Muscle of leg (tissue), 11 donors: ENCODE data around the gene RCSD1. TPM values are rescaled to one million over a fixed set of nuclear protein-coding genes. Genes with fewer than 3 reads are reported as not detected.
A peak's percentile ranks its signal among the peaks of the same experiment; 100 is the strongest.

ENCODE experiments used
- DNase-seq: peaks from one replicate; pipeline ENCODE4 v3.0.0; 2013
- H3K27ac ChIP-seq: one replicate; pipeline ENCODE4 v1.5.1; 2013; ENCODE audit warnings: mild to moderate bottlenecking, low read length, control low read depth
- H3K27me3 ChIP-seq: one replicate; pipeline ENCODE4 v1.6.1; 2013; ENCODE audit warnings: low read length; ENCODE audit not compliant: control insufficient read depth, insufficient read depth
- H3K36me3 ChIP-seq: one replicate; pipeline ENCODE4 v1.6.1; 2013; ENCODE audit warnings: low read length; ENCODE audit not compliant: control insufficient read depth, insufficient read depth
- H3K4me1 ChIP-seq: one replicate; pipeline ENCODE4 v1.6.1; 2013; ENCODE audit warnings: low read length; ENCODE audit not compliant: control insufficient read depth, insufficient read depth
- H3K4me3 ChIP-seq: one replicate; pipeline ENCODE4 v1.5.1; 2013; ENCODE audit warnings: low read length, control low read depth
- H3K9me3 ChIP-seq: replicated peaks from 2 replicates; pipeline ENCODE4 v1.6.1; 2013; ENCODE audit warnings: low read depth, low read length; ENCODE audit not compliant: control insufficient read depth
- WGBS: methylation state at CpG from one replicate; pipeline ENCODE4 v1.1.5; 2013; ENCODE audit warnings: missing lambda C conversion rate; ENCODE audit not compliant: insufficient coverage; 5-methylcytosine and 5-hydroxymethylcytosine counted together
- polyA plus RNA-seq, 8 donors: library from polyadenylated mRNA; unstranded; fragments of 120-200 nt; gene quantifications; one replicate each; pipeline versions ENCODE4 v1.2.1 to v1.2.3, GENCODE V29; 2013; ENCODE audit warnings: inconsistent platforms in 1 of 8, low replicate concordance in 1 of 8; ENCODE audit not compliant: insufficient read length in 8 of 8, insufficient read depth in 1 of 8
- total RNA-seq: library from RNA; stranded (reverse); fragments of 120-200 nt; gene quantifications from one replicate; pipeline ENCODE4 v1.2.4, GENCODE V29; 2013

Gene RCSD1
- total and polyA plus RNA-seq, 9 donors, result 31.4 to 60.6 (median 40.8) TPM

- WGBS, result 59% methylated on average over 9 of the region's 16 CpGs
- Histone ChIP-seq H3K9me3 (no peaks in the 10 kb centered on the region), H3K4me3 (no peak overlapping the region), H3K4me1 (peaks cover 58% of the 10 kb centered on the region), H3K27me3 (no peaks in the 10 kb centered on the region), H3K27ac (peak overlapping the region; percentile 15), H3K36me3 (peaks cover 3% of the 10 kb centered on the region)
- no peak for DNase-seq
Measured at GRCh38 chr1:167650269-167651160, 20.5 kb downstream of the RCSD1 start.

DNA sequence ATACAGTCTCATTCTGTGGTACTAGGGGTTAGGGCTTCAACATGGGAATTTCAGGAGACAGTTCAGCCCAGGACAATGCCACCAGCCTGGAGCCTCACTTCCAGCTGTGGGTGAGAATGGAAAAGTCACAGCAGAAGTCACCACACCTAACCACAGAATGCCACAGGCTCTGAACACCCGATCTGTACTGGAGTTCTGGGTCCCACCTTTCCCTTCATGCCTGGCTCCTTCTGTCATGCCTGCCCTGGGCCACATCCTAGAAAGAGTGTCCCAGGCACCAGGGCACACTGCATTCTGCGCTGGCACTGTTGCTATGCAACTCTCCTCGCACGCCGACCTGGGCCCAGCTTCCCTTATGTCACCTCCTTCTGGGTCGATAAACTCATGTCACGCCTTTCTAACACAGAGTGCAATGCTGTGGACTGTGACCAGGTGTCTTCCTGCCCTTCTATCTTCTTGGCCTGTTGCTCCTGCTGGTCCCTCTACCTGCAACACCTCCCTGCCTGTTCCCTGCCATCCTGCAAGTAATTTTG, 21.2 kb downstream of the RCSD1 start:
- Histone ChIP-seq H3K27me3 (no peaks in the 10 kb centered on the region), H3K9me3 (no peaks in the 10 kb centered on the region), H3K4me1 (peaks cover 56% of the 10 kb centered on the region), H3K27ac (no peak overlapping the region), H3K4me3 (no peak overlapping the region), H3K36me3 (peaks cover 3% of the 10 kb centered on the region)
- 87% methylated on average over 7 of the region's 7 CpGs for WGBS
- DNase-seq, result no peak

DNA sequence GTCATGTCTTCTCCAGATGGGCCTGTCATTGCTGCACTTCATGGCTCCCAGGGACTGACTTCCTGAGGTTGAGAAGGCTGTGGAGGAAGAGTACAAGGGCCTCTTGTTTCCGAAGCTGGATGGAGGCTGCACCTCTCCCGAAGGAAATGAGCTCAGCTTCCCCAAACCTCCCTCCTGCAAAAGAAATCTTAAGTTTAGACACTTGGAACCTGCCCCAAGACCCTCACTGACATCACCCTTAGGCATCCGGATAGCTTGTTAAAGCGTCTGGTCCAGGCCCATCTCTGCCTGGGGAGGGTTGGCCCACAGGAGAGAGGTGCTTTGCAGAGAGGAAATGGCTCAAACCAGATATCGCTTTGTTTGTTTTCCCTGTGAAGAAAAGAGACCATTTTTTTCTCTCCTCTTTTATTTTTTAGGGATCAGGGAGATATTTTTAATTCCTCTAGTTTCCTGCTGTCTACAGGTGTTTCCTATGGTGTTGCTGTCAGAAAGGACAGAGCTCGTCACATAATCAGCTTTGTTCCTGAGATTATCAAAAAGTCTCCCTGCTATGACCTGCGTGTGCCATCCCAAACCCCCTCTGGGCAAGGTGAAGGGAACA, 25.0 kb downstream of the RCSD1 start:
- Histone ChIP-seq H3K27me3 (no peaks in the 10 kb centered on the region), H3K4me1 (peaks cover 61% of the 10 kb centered on the region), H3K9me3 (no peaks in the 10 kb centered on the region), H3K27ac (peak overlapping the region; percentile 76), H3K4me3 (no peak overlapping the region), H3K36me3 (peaks cover 3% of the 10 kb centered on the region)
- DNase-seq, result peak; percentile 54
- 67% methylated on average over 1 of the region's 7 CpGs for WGBS

GRCh38 chr1:167656657-167657056, 26.6 kb downstream of the RCSD1 start:
- H3K36me3 ChIP-seq, result peaks cover 3% of the 10 kb centered on the region
- H3K27ac ChIP-seq, result no peak overlapping the region

DNA sequence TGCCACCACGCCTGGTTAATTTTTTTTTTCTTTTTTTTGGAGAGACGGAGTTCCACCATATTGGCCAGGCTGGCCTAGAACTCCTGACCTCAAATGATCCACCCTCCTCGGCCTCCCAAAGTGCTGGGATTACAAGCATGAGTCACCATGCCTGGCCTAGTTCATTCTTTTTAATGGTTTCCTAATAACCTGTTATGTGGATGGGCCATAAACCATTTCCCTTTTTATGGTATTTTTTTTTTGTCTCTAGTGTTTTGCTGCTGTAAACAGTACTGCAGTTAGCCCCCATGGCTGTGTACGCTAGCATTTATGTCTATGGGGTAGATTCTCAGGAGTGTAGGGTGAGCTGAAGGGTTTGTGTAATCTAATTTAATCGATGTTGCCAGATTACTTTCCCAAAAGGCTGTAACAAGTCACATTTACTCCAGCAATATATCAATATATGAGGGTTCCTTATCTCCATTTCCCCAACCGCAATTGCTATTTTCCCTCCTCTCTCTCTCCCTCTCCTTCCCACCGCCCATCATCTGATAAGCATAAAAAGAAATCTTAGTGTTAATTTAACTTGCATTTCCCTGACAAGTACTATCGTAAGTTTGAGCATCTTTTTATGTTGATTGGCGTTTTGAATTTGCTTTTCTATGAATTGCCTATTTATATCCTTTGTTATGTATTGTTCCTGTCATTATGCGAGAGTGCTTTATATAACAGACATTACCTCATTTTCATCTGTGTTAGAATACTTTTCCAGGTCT, 28.7 kb downstream of the RCSD1 start:
- Histone ChIP-seq H3K36me3 (peaks cover 3% of the 10 kb centered on the region), H3K4me1 (peaks cover 62% of the 10 kb centered on the region), H3K27ac (peak overlapping the region; percentile 54), H3K9me3 (no peaks in the 10 kb centered on the region), H3K4me3 (no peak overlapping the region), H3K27me3 (no peaks in the 10 kb centered on the region)
- no peak for DNase-seq
- WGBS, result no CpG with 5 or more reads among the region's 10 CpGs

More at GRCh38 chr1:167656657-167657056, 26.6 kb downstream of the RCSD1 start:
- no peak for DNase-seq
- no peaks in the 10 kb centered on the region for H3K9me3 ChIP-seq
- no CpG with 5 or more reads among the region's 2 CpGs for WGBS
- peaks cover 57% of the 10 kb centered on the region for H3K4me1 ChIP-seq
- H3K27me3 ChIP-seq, result no peaks in the 10 kb centered on the region
- no peak overlapping the region for H3K4me3 ChIP-seq

- WGBS, result 27% methylated on average over 3 of the region's 3 CpGs
Measured at GRCh38 chr1:167659450-167659849, 29.4 kb downstream of the RCSD1 start.

GRCh38 chr1:167659881-167660280, 29.8 kb downstream of the RCSD1 start:
- Histone ChIP-seq H3K36me3 (no peaks in the 10 kb centered on the region), H3K4me1 (peaks cover 67% of the 10 kb centered on the region), H3K27ac (peak overlapping the region; percentile 54), H3K4me3 (no peak overlapping the region), H3K27me3 (no peaks in the 10 kb centered on the region), H3K9me3 (no peaks in the 10 kb centered on the region)
- DNase-seq, result no peak
- WGBS, result 59% methylated on average over 2 of the region's 6 CpGs

More at GRCh38 chr1:167659450-167659849, 29.4 kb downstream of the RCSD1 start:
- DNase-seq, result peak; percentile 57
- no peaks in the 10 kb centered on the region for H3K36me3 ChIP-seq
- no peak overlapping the region for H3K4me3 ChIP-seq
- H3K27ac ChIP-seq, result peak overlapping the region; percentile 54
- no peaks in the 10 kb centered on the region for H3K9me3 ChIP-seq
- peaks cover 65% of the 10 kb centered on the region for H3K4me1 ChIP-seq
- no peaks in the 10 kb centered on the region for H3K27me3 ChIP-seq

DNA sequence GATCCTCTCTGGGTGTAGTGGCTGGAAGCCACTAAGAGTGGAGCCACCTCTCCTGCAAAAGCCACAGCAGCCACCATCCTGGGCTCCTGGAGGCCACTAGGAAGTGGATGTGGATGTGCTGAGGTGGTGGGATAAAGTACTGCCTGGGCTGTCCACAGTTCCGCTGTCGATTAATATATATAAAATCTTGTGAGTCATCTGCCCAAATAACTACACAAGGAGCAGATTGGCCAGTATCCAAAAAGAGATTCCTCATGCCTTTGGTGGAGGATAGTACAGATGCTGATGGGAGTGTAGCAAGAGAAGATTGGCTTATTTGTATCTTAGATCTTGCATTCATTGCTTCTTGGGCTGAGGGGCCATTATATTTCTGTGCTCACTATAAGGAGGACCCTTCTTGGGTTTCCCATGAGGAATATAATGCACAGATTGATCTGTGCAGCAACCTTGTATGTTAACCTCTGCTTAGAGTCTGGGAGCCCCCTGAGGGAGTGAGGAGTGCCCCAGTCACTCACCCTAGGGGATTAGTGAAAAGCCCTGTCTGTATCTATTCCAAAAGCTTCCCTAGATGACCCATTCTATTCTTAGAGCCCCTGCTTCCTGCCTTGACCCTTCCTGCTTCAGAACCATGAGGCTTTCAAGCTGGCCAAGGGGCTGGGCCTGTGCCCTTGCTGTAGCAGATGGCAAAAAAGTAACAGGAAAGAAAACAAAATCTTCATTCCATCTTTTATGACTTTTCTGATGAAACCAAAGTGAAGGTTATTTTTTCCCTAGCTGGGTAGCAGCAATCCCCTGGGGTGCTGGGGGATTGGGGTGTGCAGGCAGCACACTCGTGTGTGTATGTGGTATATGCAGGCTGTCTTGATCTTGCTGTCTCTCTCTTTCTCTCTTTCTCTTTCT, 31.7 kb downstream of the RCSD1 start:
- DNase-seq, result peak; percentile 68
- no CpG with 5 or more reads among the region's 3 CpGs for WGBS
- peaks cover 66% of the 10 kb centered on the region for H3K4me1 ChIP-seq
- no peaks in the 10 kb centered on the region for H3K36me3 ChIP-seq
- peak overlapping the region; percentile 74 for H3K27ac ChIP-seq
- no peaks in the 10 kb centered on the region for H3K27me3 ChIP-seq
- H3K4me3 ChIP-seq, result no peak overlapping the region
- H3K9me3 ChIP-seq, result no peaks in the 10 kb centered on the region

DNA sequence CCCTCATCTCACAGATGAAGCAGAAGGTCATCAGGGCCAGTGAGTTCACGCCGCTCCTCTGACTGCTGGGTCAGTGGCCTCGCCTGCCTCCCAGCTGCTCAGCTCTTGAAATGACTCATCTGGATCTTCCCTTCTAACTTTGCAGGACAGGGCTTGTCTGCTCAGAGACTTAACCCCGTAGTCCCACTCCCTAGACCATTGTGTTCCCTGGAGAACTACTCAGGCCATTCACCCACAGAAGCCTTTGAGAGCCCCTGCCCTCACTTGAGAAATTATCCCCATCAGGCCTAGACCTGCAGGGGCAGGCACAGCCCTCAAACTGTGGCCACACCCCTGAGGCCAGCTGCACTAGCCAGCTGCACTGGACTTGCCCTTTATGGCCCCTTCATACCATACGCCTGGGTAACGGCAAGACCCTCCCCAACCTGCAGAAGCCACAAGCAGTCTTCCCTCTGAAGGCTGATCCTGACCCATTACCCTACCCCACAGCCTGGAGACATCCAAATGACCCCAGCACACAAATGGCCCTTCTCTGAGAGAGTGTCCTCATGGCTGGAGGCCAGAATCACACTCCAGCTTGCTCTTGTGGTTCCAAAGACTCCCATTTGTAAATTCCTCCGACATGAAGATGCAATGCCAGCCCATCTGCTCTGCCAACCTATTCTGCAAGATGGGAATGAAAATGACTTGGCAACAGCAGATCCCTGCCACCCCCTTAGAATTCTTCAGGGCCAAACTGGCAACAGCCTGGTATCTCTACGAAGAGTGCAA, 33.2 kb downstream of the RCSD1 start:
- DNase-seq, result peak; percentile 41
- Histone ChIP-seq H3K4me3 (no peak overlapping the region), H3K9me3 (no peaks in the 10 kb centered on the region), H3K27ac (peak overlapping the region; percentile 74), H3K27me3 (no peaks in the 10 kb centered on the region), H3K36me3 (no peaks in the 10 kb centered on the region), H3K4me1 (peaks cover 72% of the 10 kb centered on the region)
- 56% methylated on average over 7 of the region's 8 CpGs for WGBS
